IMR-90 (cell line): ENCODE measurements around the gene CD164L2. TPM values are rescaled to one million over a fixed set of nuclear protein-coding genes. Genes with fewer than 3 reads are reported as not detected.

Experiments used
- ATAC-seq: fragments of 200-7000 bp; cut with Tn5 transposase; 2 replicates; pipeline ENCODE4 v1.9.1; 2020; ENCODE audit warnings: low read depth, mild to moderate bottlenecking, moderate library complexity
- BruUV-seq: library from RNA; stranded (reverse); fragments of 400-500 nt; replicated peaks from 2 replicates; lab custom pipeline; 2021; lab: Mats Ljungman, UMichigan
- CTCF ChIA-PET: fragments of 300-600 bp; formaldehyde crosslinking; extraction: SDS; loops from one replicate; lab custom pipeline; 2021; ENCODE audit warnings: antibody characterized with exemption; lab: Yijun Ruan, JAX
- POLR2A ChIA-PET: fragments of 300-600 bp; sonication (Branson Sonifier 250); formaldehyde crosslinking; loops from one replicate; lab custom pipeline; 2022; ENCODE audit warnings: antibody characterized with exemption; ENCODE audit not compliant: unreplicated experiment; lab: Charles Lee
- DNase-seq: peaks from one replicate; pipeline ENCODE4 v3.0.0; 2013
- H2AFZ ChIP-seq: replicated peaks from 2 replicates; pipeline ENCODE3; 2013; ENCODE audit warnings: low read length, mild to moderate bottlenecking; ENCODE audit not compliant: poor library complexity
- H2AK5ac ChIP-seq: 2 replicates; pipeline ENCODE4 v1.6.1; 2013; ENCODE audit warnings: low read depth, low read length, inconsistent platforms
- H2AK9ac ChIP-seq: replicated peaks from 2 replicates; pipeline ENCODE3; 2013; ENCODE audit warnings: mild to moderate bottlenecking, low read depth, low read length, moderate library complexity; ENCODE audit not compliant: poor library complexity
- H2BK120ac ChIP-seq: 2 replicates; pipeline ENCODE4 v1.6.1; 2013; ENCODE audit warnings: low read depth, low read length, inconsistent platforms
- H2BK15ac ChIP-seq: 3 replicates; pipeline ENCODE4 v1.6.1; 2013; ENCODE audit warnings: low read depth, low read length, inconsistent platforms
- H2BK20ac ChIP-seq: 2 replicates; pipeline ENCODE4 v1.6.1; 2013; ENCODE audit warnings: low read depth, mild to moderate bottlenecking, inconsistent platforms, low read length, moderate library complexity
- H2BK5ac ChIP-seq: 2 replicates; pipeline ENCODE4 v1.6.1; 2013; ENCODE audit warnings: mild to moderate bottlenecking, low read depth, low read length, inconsistent platforms; ENCODE audit not compliant: poor library complexity, severe bottlenecking
- H3K14ac ChIP-seq: replicated peaks from 2 replicates; pipeline ENCODE4 v1.6.1; 2013; ENCODE audit warnings: low read depth, low read length, inconsistent platforms
- H3K18ac ChIP-seq: 2 replicates; pipeline ENCODE4 v1.6.1; 2013; ENCODE audit warnings: low read depth, low read length, control low read depth
- H3K23ac ChIP-seq: 2 replicates; pipeline ENCODE4 v1.6.1; 2013; ENCODE audit warnings: low read depth, low read length, inconsistent platforms
- H3K27ac ChIP-seq: 2 replicates; pipeline ENCODE4 v1.5.1; 2013; ENCODE audit warnings: mild to moderate bottlenecking, control low read depth, low read length; ENCODE audit not compliant: insufficient read depth
- H3K27me3 ChIP-seq: 2 replicates; pipeline ENCODE4 v1.6.1; 2013; ENCODE audit warnings: low read length; ENCODE audit not compliant: control insufficient read depth, insufficient read depth
- H3K36me3 ChIP-seq: 2 replicates; pipeline ENCODE4 v1.6.1; 2013; ENCODE audit warnings: low read length, mixed read lengths; ENCODE audit not compliant: control insufficient read depth, insufficient read depth
- H3K4ac ChIP-seq: 2 replicates; pipeline ENCODE4 v1.6.1; 2013; ENCODE audit warnings: low read depth, low read length, inconsistent platforms
- H3K4me1 ChIP-seq: 2 replicates; pipeline ENCODE4 v1.6.1; 2013; ENCODE audit warnings: low read length, mixed read lengths; ENCODE audit not compliant: control insufficient read depth, insufficient read depth
- H3K4me2 ChIP-seq: 2 replicates; pipeline ENCODE4 v1.6.1; 2013; ENCODE audit warnings: low read depth, mild to moderate bottlenecking, control low read depth, low read length, moderate library complexity
- H3K4me3 ChIP-seq: 2 replicates; pipeline ENCODE4 v1.5.1; 2013; ENCODE audit warnings: low read depth, mild to moderate bottlenecking, control low read depth, low read length, moderate library complexity; ENCODE audit not compliant: insufficient read depth
- H3K56ac ChIP-seq: 2 replicates; pipeline ENCODE4 v1.6.1; 2013; ENCODE audit warnings: low read length, inconsistent platforms; ENCODE audit not compliant: insufficient read depth; ENCODE audit errors: extremely low read depth
- H3K79me1 ChIP-seq, 2 experiments: 2 replicates each; pipeline ENCODE4 v1.6.1; 2013; ENCODE audit warnings: low read length in 2 of 2, inconsistent platforms in 1 of 2, low read depth in 1 of 2
- H3K9ac ChIP-seq: 2 replicates; pipeline ENCODE4 v1.6.1; 2013; ENCODE audit warnings: low read depth, low read length, control low read depth
- H3K9me1 ChIP-seq: 2 replicates; pipeline ENCODE4 v1.6.1; 2013; ENCODE audit warnings: low read length, inconsistent platforms; ENCODE audit not compliant: insufficient read depth
- H3K9me3 ChIP-seq: 2 replicates; pipeline ENCODE4 v1.6.1; 2013; ENCODE audit warnings: low read length; ENCODE audit not compliant: control insufficient read depth, insufficient read depth
- H4K20me1 ChIP-seq: 2 replicates; pipeline ENCODE4 v1.6.1; 2013; ENCODE audit warnings: low read length, inconsistent platforms; ENCODE audit not compliant: insufficient read depth
- H4K5ac ChIP-seq: 2 replicates; pipeline ENCODE4 v1.6.1; 2013; ENCODE audit warnings: mild to moderate bottlenecking, low read depth, low read length, control low read depth
- H4K8ac ChIP-seq, 2 experiments: 2 replicates each; pipeline ENCODE4 v1.6.1; 2013; ENCODE audit warnings: low read depth in 2 of 2, low read length in 2 of 2, control low read depth in 1 of 2, inconsistent platforms in 1 of 2
- H4K91ac ChIP-seq: 2 replicates; pipeline ENCODE4 v1.6.1; 2013; ENCODE audit warnings: low read depth, low read length, inconsistent platforms; ENCODE audit not compliant: insufficient read depth
- BHLHE40 ChIP-seq: fragments of 150-350 bp; IDR thresholded peaks from 2 replicates; pipeline ENCODE4 v1.6.1; 2016; ENCODE audit warnings: mild to moderate bottlenecking, low read depth, low read length
- CTCF ChIP-seq: conservative IDR thresholded peaks from 2 replicates; pipeline ENCODE4 v1.5.1; 2012; ENCODE audit warnings: mild to moderate bottlenecking, low read depth, low read length, improper control_type of control experiment
- MAFK ChIP-seq: IDR thresholded peaks from 2 replicates; pipeline ENCODE4 v1.6.1; 2012; ENCODE audit warnings: low read depth, low read length, improper control_type of control experiment
- MAZ ChIP-seq: IDR thresholded peaks from 2 replicates; pipeline ENCODE4 v1.6.1; 2012; ENCODE audit warnings: low read depth, mild to moderate bottlenecking, low read length, improper control_type of control experiment, moderate library complexity, borderline replicate concordance
- MXI1 ChIP-seq: IDR thresholded peaks from 2 replicates; pipeline ENCODE4 v1.6.1; 2012; ENCODE audit warnings: low read depth, mild to moderate bottlenecking, low read length, moderate library complexity, borderline replicate concordance
- NFE2L2 ChIP-seq: fragments of 150-350 bp; IDR thresholded peaks from 2 replicates; pipeline ENCODE4 v1.6.1; 2016; ENCODE audit warnings: low read depth, mild to moderate bottlenecking, low read length
- POLR2A ChIP-seq: IDR thresholded peaks from 2 replicates; pipeline ENCODE4 v1.6.1; 2012; ENCODE audit warnings: mild to moderate bottlenecking, low read depth, low read length
- RAD21 ChIP-seq: IDR thresholded peaks from 2 replicates; pipeline ENCODE4 v1.6.1; 2012; ENCODE audit warnings: low read length, improper control_type of control experiment
- RCOR1 ChIP-seq: IDR thresholded peaks from 2 replicates; pipeline ENCODE4 v1.6.1; 2012; ENCODE audit warnings: mild to moderate bottlenecking, low read length, improper control_type of control experiment; ENCODE audit not compliant: insufficient replicate concordance
- SMC3 ChIP-seq: fragments of 150-350 bp; IDR thresholded peaks from 2 replicates; pipeline ENCODE4 v1.6.1; 2016; ENCODE audit warnings: low read depth, mild to moderate bottlenecking, antibody characterized with exemption, low read length, moderate library complexity
- USF2 ChIP-seq: fragments of 150-350 bp; IDR thresholded peaks from 2 replicates; pipeline ENCODE4 v1.6.1; 2017; ENCODE audit warnings: mild to moderate bottlenecking, antibody characterized with exemption, low read length, low read depth
- WGBS, 2 experiments: methylation state at CpG; one replicate each; pipeline versions ENCODE4 v1.1.5 to v1.1.7; 2013; ENCODE audit warnings: missing lambda C conversion rate in 2 of 2; ENCODE audit not compliant: insufficient read length in 1 of 2; ENCODE audit errors: extremely low coverage in 2 of 2; 5-methylcytosine and 5-hydroxymethylcytosine counted together
- dilution Hi-C: fragments of 300-500 bp; cut with HindIII; formaldehyde crosslinking; loops from one replicate; pipeline ENCODE4 v1.14.3; 2018; ENCODE audit warnings: low sequenced_read_pairs; ENCODE audit not compliant: unreplicated experiment
- in situ Hi-C: fragments of 300-500 bp; cut with MboI; formaldehyde crosslinking; loops from 3 replicates; pipeline ENCODE4 v1.14.3; 2019; ENCODE audit warnings: low sequenced_read_pairs, inconsistent platforms, mixed read lengths
- intact Hi-C: fragments of 100-400 bp; cut with micrococcal nuclease; formaldehyde crosslinking; loops from 2 replicates; pipeline ENCODE4 v1.10.0; 2022
- polyA plus RNA-seq, 3 experiments: library from polyadenylated mRNA; depleted of rRNA; stranded (reverse); fragments of >200 nt; gene quantifications; 2 replicates each; pipeline ENCODE4 v1.2.3, GENCODE V29; 2012; ENCODE audit warnings: low replicate concordance in 1 of 3
- total RNA-seq: library from RNA; depleted of rRNA; stranded (reverse); fragments of >200 nt; gene quantifications from 2 replicates; pipeline ENCODE4 v1.2.3, GENCODE V29; 2012

The CD164L2 gene
- total and polyA plus RNA-seq, 2 of the 4 experiments (the other 2 are of a cell fraction), result not detected

DNA sequence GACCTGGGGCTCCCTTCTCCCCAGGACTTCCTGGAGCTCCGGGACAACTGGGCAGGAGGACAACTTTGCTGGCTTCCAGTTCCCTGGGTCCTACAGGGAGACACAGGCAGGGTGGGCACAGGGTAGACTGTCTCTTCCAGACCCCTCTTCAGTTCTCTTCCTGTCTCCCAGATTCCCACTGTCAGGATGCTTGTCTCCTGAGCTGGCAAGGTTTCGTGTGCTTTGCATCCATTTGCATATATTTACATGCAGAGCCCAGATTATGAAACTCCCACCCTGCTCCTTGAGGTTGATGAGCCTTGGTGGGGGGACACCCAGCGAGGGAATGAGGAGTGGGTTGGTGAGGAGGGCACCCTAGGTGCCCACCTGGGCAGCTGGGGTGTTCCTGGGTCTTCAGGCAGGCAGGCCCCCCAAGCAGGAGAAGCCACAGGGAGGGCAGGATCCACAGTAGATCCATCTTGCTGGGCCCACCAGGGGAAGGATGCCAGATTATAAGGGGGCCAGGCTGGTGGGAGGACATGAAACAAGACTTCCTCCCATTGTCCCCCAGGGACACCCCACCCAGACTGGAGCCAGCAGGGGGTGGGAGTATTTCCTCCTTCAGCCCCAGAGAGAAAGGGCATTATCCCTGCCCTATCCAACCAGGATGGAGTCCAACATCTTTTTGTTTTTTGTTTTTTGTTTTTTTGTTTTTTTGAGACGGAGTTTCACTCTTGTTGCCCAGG is 8.6 kb downstream of the CD164L2 start, which contains the start of gene FCN3:
Gene FCN3, minus strand, starts transcription at position 463 of the 725 bp plus-strand sequence. Its CDS starts 6 bp downstream, at position 457.
- peak within 1 kb of the TSS; percentile 16; the same call in 1 of the 2 replicates for H2AK5ac ChIP-seq
- no peak within 1 kb of the TSS for H3K4me3 ChIP-seq
- H4K5ac ChIP-seq, result no peak within 1 kb of the TSS
- H3K36me3 ChIP-seq, result no peaks in the 10 kb centered on the region
- dilution Hi-C loops, result no loop called here
- H2BK120ac ChIP-seq, result no peak within 1 kb of the TSS
- H4K20me1 ChIP-seq, result no peaks in the 10 kb centered on the region; the same call in 1 of the 2 replicates
- no peak within 1 kb of the TSS for H3K18ac ChIP-seq
- 0 out of 2 replicates have a peak within 1 kb of the TSS, but pooled peaks have one; percentile 27 for H3K23ac ChIP-seq
- no peak within 1 kb of the TSS for H3K27ac ChIP-seq
- no peaks in the 10 kb centered on the region for H3K9me1 ChIP-seq
- H4K8ac ChIP-seq, result no peak within 1 kb of the TSS
- no peak within 1 kb of the TSS for H2AFZ ChIP-seq
- no peak within 1 kb of the TSS for H2BK20ac ChIP-seq
- no peak within 1 kb of the TSS for H4K91ac ChIP-seq
- H3K4ac ChIP-seq, result no peak within 1 kb of the TSS
- H3K79me1 ChIP-seq, result no peaks in the 10 kb centered on the region
- H3K9ac ChIP-seq, result no peak within 1 kb of the TSS
- H3K4me1 ChIP-seq, result no peaks in the 10 kb centered on the region
- H2AK9ac ChIP-seq, result peak within 1 kb of the TSS; percentile 28
- H2BK15ac ChIP-seq, result no peak within 1 kb of the TSS
- ChIA-PET CTCF (no interaction called here), POLR2A (no interaction called here)
- no peak within 1 kb of the TSS for H3K56ac ChIP-seq
- no peak within 1 kb of the TSS for H3K4me2 ChIP-seq
- no peak for TF ChIP-seq MAZ
- no peak for TF ChIP-seq POLR2A
- no peak for TF ChIP-seq SMC3
- no peak for TF ChIP-seq RAD21
- no peak for TF ChIP-seq RCOR1
- no peak for TF ChIP-seq BHLHE40
- no peak for TF ChIP-seq USF2
- no peak for TF ChIP-seq CTCF
- no peak for TF ChIP-seq MAFK
- TF ChIP-seq NFE2L2, result no peak
- no peak for TF ChIP-seq MXI1
- ATAC-seq (no peak), DNase-seq (no peak)
- no peaks in the 10 kb centered on the region for H3K9me3 ChIP-seq
- no TSS peak for BruUV-seq
- WGBS, 2 experiments, result no CpG with 5 or more reads among the region's 4 CpGs
- in situ Hi-C loops, result no loop called here
- H3K27me3 ChIP-seq, result peaks cover 13% of the 10 kb centered on the region
- H2BK5ac ChIP-seq, result no peak within 1 kb of the TSS
- intact Hi-C loops, result no loop called here
- H3K14ac ChIP-seq, result no peak within 1 kb of the TSS
